GM12878 (cell line): Measurements from ENCODE around the gene SETD2.

ENCODE experiments used
- EGR1 ChIP-seq, 2 experiments: IDR thresholded peaks; 1 replicate in 1 of 2; 2 replicates in 1 of 2; pipeline ENCODE4 v1.6.1; 2011 to 2012; ENCODE audit warnings: low read depth in 2 of 2, low read length in 2 of 2, borderline replicate concordance in 1 of 2, mild to moderate bottlenecking in 1 of 2, moderate library complexity in 1 of 2
- EZH2 ChIP-seq: IDR thresholded peaks from 2 replicates; pipeline ENCODE4 v1.6.1; 2012; ENCODE audit warnings: low read depth, mild to moderate bottlenecking, control low read depth, inconsistent platforms, low read length, borderline replicate concordance; ENCODE audit not compliant: control insufficient read depth
- POLR2AphosphoS5 ChIP-seq: IDR thresholded peaks from 2 replicates; pipeline ENCODE4 v1.6.1; 2011; ENCODE audit warnings: mild to moderate bottlenecking, low read length, inconsistent platforms
- SP1 ChIP-seq: IDR thresholded peaks from one replicate; pipeline ENCODE4 v1.6.1; 2011; ENCODE audit warnings: low read depth, low read length
- TF ChIP-seq, protein P1 (sequence below): fragments of 450-650 bp; IDR thresholded peaks from 2 replicates; pipeline ENCODE4 v1.6.1; 2017; ENCODE audit warnings: mild to moderate bottlenecking, moderate library complexity

DNA sequence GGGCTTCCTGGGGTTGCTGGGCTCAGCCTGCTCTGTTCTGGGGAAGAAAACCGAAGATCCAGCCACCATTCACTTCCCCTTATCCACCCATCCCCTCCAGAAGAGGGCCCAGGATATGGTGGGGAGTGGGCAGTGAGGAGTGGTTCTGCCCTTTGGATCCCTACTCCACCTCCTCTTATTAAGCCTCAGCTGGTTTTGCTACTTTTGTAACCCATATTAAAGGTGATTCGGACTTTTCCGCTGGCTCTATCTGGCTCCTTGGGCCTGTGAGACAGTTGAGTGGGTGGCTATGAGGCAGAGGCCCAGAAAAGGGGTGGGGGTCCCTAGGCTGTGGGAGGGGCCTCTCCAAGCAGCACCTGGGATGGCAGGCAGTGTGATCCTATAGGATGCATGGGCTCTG, 150.7 kb downstream of the SETD2 start:
- no peak for TF ChIP-seq POLR2AphosphoS5
- TF ChIP-seq, protein P1, sequence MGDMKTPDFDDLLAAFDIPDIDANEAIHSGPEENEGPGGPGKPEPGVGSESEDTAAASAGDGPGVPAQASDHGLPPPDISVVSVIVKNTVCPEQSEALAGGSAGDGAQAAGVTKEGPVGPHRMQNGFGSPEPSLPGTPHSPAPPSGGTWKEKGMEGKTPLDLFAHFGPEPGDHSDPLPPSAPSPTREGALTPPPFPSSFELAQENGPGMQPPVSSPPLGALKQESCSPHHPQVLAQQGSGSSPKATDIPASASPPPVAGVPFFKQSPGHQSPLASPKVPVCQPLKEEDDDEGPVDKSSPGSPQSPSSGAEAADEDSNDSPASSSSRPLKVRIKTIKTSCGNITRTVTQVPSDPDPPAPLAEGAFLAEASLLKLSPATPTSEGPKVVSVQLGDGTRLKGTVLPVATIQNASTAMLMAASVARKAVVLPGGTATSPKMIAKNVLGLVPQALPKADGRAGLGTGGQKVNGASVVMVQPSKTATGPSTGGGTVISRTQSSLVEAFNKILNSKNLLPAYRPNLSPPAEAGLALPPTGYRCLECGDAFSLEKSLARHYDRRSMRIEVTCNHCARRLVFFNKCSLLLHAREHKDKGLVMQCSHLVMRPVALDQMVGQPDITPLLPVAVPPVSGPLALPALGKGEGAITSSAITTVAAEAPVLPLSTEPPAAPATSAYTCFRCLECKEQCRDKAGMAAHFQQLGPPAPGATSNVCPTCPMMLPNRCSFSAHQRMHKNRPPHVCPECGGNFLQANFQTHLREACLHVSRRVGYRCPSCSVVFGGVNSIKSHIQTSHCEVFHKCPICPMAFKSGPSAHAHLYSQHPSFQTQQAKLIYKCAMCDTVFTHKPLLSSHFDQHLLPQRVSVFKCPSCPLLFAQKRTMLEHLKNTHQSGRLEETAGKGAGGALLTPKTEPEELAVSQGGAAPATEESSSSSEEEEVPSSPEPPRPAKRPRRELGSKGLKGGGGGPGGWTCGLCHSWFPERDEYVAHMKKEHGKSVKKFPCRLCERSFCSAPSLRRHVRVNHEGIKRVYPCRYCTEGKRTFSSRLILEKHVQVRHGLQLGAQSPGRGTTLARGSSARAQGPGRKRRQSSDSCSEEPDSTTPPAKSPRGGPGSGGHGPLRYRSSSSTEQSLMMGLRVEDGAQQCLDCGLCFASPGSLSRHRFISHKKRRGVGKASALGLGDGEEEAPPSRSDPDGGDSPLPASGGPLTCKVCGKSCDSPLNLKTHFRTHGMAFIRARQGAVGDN = no peak
- TF ChIP-seq SP1 = no peak
- no peak for TF ChIP-seq EZH2
- TF ChIP-seq EGR1 (IDR thresholded peaks at IDR 0.05; ENCODE audit: borderline replicate concordance in 1 of 2, low read depth in 2 of 2, low read length in 2 of 2) = no peak
